Brain pericyte (primary cell): ENCODE measurements around the gene HS3ST6.
A peak's percentile ranks its signal among the peaks of the same experiment; 100 is the strongest.
"Not testable (repeated sequence)": the region's sequence is repeated elsewhere in the genome, so short reads cannot be mapped to it uniquely, and the experiment has no call there.

Experiments used
- DNase-seq: peaks from one replicate; pipeline ENCODE4 v3.0.0-alpha.2; 2012; ENCODE audit warnings: low read depth, low spot score

Gene HS3ST6

GRCh38 chr16:1918351-1919326 lies at the start of gene HS3ST6:
Gene HS3ST6, minus strand, starts transcription at chr16:1918415. Its CDS starts 92 bp downstream, at chr16:1918323.
- DNase-seq: no peak

GRCh38 chr16:1966460-1966859 lies 48.2 kb upstream of the HS3ST6 start, which contains the start of gene RNF151:
Gene RNF151, plus strand, starts transcription at chr16:1966856. Its CDS starts 26 bp downstream, at chr16:1966882.
- DNase-seq: no peak

GRCh38 chr16:1965396-1966001 lies 47.3 kb upstream of the HS3ST6 start:
- no peak for DNase-seq

GRCh38 chr16:1964506-1965395 lies 46.5 kb upstream of the HS3ST6 start, which contains the start of gene RPS2:
Gene RPS2, minus strand, starts transcription at chr16:1964826. Its CDS starts 201 bp downstream, at chr16:1964625.
- DNase-seq: peak; percentile 93

- no peak for DNase-seq
These were observed 45.7 kb upstream of the HS3ST6 start for GRCh38 chr16:1963806-1964505.

DNA sequence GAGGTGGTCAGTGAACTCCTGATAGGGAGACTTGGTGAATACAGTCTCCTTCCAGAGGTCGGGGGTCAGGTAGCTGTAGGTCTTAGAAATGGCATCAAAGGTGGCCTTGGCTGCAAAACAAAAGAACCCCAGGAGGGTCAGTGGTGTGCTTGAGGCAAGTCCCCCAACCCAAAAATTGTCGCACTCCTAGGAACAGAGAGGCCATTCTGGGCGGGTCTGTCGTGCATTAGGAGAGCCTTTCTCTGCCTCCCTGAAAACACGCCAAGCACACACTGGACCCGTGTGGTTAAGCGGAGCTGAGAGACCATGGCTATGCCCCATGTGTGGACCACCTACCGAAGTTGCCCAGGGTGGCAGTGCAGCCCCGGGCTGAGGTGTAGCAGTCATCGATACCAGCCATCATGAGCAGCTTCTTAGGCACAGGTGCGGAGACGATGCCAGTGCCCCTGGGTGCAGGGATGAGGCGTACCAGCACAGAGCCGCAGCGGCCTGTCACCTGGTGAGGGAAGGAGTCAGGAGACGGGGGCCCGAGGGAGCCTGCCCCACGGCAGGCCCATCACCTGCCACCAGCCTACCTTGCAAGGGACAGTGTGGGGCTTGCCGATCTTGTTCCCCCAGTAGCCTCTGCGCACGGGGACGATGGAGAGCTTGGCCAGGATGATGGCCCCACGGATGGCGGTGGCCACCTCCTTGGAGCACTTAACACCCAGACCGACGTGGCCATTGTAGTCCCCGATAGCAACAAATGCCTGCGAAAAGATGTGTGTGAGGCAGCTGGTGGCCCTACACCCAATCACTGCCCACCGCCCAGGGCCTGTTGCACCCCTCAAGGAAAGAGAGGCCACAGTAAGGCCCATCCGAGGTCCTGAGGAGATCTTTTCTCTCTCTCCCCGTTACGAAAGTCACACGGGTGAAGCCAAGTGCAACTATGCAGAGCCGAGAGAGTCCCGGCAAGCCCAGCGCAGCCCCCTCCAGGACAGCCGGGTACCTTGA lies 44.2 kb upstream of the HS3ST6 start:
- not testable (repeated sequence) for DNase-seq

GRCh38 chr16:1961651-1962067 lies 43.4 kb upstream of the HS3ST6 start:
- no peak for DNase-seq

DNA sequence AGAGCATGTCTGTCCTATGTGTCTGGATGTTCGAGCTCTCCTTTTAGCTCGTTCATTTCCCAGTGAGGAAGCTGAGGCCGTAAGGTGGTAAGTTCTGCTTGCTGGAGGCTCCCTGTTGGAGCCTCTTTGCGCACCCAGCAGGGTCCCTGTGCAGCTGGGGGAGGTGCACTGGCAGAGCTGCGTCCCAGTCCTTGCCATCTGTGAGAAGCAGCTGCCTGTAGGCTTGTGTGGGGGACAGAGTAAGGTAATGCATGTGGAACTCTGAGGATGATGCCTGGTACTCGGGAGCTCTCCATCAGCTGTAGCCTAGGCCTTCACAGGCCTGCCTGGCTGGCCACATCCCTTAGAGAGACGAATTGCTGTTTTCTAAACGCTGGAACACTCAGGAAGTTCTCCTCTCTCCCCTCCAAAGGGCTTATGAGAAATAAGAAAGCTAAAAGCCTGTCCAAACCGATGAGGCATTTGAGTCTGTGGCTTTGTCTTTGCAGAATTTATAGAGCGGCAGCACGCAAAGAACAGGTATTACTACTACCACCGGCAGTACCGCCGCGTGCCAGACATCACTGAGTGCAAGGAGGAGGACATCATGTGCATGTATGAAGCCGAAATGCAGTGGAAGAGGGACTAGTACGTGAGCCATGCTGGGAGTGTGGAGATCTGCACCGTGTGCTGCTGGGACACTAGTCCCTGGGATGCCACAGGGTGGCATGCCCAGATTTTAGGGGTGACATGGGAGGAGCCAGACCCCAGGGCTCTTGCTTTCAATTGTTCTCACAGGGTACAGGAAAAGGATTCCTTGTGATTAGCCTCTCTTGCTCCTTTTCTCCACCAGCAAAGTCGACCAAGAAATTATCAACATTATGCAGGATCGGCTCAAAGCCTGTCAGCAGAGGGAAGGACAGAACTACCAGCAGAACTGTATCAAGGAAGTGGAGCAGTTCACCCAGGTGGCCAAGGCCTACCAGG lies 42.7 kb upstream of the HS3ST6 start:
- DNase-seq: no peak

DNA sequence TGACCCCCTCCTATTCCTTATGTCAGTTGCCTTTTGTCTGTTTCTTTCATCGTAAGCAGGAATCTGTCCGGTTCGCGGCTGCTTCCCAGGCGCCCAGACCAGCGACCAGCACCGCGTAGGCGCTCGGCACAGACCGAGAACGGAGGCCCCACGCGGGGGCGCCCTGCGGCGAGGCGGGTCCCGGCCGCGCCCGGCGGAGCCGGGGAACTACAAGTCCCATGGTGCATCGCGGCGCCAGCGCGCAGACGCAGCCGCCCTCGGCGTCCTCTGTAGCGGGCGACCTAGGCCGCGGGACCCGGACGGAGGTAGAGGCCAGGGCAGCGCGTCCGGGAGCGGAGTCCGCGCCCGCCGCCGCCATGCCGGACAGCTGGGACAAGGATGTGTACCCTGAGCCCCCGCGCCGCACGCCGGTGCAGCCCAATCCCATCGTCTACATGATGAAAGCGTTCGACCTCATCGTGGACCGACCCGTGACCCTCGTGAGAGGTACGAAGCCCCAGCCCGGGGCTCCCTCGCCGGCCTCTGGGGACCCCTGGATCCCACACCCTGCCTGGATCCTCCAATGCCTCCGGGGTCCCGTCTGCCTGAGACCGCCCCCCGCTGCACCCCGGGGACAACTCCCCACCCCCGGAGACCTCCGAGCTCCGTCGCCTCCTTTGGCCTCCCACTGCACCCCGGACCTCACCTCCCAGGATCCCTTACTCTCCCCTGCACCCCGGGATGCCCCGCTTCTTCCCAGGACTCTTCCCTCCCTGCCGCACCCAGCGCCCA lies 41.2 kb upstream of the HS3ST6 start, which contains the start of gene NDUFB10:
TSS of gene NDUFB10 (plus strand) at position 270 of the 771 bp plus-strand sequence. CDS start at position 357, 87 bp downstream.
- DNase-seq: no peak

GRCh38 chr16:1958715-1959268 lies 40.6 kb upstream of the HS3ST6 start:
- DNase-seq: no peak

DNA sequence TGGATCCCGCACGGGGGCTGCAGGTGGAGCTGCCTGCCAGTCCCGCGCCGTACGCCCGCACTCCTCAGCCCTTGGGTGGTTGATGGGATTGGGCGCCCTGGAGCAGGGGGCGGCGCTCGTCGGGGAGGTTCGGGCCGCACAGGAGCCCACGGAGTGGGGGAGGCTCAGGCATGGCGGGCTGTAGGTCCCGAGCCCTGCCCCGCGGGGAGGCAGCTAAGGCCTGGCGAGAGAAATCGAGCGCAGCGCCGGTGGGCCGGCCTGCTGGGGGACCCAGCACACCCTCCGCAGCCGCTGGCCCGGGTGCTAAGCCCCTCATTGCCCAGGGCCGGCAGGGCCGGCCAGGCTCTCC lies 39.9 kb upstream of the HS3ST6 start:
- DNase-seq: not testable (repeated sequence)

- DNase-seq: not testable (repeated sequence)
These were observed 39.4 kb upstream of the HS3ST6 start for GRCh38 chr16:1957434-1958142.

DNA sequence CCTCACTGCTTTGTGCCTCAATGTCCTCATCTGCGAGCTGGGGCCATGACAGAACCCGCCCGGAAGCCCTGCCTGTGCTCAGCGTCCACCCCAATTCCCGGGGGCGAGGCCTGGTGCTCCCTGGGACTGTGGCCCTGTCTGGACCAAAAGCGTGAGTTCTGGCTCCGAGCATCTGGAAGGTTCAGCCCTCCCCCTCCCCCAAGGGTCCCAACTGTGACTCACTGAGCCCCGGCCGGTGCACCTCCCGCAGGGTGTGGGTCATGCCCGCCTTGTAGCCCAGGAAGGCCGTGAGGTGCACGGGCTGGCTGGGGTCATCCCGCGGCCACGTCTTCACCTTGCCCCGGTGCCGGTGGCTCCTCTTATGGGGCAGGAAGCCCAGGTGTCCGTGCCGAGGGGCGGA lies 35.5 kb upstream of the HS3ST6 start:
- no peak for DNase-seq

DNA sequence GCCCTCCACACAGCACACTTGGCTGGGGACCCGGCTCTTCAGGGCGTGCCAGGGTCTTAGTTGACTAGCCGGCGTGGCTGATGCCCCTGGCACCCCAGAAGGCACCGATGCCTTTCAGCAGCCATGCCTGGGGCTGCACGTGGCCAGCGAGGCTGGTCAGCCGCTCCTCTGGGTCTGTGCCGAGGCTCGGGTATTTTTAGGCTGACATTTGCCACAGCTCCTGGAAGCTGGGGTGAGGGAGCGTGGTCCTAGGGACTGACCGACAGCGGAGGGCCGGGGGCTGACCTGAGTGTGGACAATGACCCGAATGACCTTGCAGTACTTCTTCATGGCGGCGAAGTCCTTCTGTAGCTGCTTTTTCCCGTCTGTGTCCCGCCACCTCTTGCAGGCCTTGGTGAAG lies 32.3 kb upstream of the HS3ST6 start:
- no peak for DNase-seq

- no peak for DNase-seq
These were observed 31.8 kb upstream of the HS3ST6 start for GRCh38 chr16:1950047-1950446.

DNA sequence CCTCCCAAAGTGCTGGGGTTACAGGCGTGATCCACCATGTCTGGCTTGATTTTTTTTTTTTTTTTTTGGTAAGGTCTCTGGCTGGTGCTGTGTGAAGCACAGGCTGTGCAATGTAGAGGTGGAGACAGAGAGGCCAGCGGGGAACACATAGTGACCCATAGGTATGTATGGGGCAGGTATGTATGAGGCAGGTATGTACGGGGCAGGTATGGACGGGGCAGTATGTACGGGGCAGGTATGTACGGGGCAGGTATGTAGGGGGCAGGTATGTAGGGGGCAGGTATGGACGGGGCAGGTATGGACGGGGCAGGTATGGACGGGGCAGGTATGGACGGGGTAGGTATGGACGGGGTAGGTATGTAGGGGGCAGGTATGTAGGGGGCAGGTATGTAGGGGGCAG lies 31.3 kb upstream of the HS3ST6 start:
- DNase-seq: no peak

DNA sequence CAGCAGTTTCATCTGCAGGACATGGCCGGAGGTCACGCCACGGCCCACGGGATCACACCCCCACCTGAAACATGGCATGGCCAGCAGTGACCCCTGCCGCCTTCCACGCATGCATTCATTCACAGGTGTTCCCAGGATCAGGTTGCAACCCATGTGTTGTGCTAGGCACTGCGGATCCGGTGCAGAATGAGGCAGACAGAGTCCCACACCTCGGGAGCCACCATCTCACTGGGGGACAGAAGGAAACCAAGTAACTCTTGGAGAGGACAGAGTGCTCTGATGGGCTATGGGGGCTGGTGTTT lies 29.1 kb upstream of the HS3ST6 start:
- no peak for DNase-seq
